GM21619 (cell line): ENCODE results near the gene RAD18.

Experiments
- ATAC-seq: cut with Tn5 transposase; IDR thresholded peaks from one replicate; pipeline ENCODE4 v1.9.1; 2021; ENCODE audit not compliant: unreplicated experiment

The RAD18 gene

DNA sequence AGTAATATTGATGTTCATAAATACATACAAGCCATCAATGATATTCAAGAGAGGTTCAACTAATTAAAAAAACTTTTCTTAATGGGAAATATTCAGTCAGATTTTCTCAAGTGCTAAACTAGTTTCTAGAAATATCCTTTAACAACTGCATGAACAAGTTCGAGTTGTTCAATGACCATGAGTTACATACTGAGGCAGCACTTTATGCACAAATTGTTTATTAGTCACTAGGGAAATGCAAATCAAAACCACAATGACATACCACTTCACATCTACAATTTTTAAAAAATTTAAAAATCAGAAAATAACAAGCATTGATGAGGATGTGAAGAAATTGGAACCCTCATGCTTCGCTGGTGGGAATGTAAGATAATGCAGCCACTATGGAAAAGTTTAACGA, 62.4 kb downstream of the RAD18 start:
- ATAC-seq, result no peak

DNA sequence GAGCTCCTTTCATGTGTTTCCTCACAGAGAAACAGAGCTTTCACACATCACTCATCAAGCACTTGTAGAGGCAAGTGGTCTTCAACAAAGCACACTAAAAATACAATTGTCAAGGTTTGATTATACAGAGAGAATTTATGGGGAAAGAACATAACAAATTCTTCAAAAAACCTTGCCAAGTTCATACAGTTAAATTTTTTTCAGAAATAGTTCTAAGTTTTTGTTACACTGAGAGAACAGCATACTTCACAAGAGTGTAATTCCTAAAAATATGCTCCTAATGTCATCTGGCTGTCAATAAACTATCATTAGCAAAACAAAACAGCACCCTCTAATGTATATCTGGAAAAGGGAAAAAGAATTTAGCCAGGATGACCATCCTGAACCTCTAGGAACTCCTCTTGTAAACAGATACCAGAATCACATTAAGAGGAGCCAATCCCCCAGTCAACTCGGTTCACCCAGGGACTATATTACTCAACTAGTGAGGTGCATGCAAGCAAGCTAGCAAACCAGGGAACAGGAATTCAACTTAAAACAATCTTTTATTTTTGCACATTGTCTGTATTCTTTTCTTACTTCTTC, 63.3 kb downstream of the RAD18 start:
- ATAC-seq, result no peak

DNA sequence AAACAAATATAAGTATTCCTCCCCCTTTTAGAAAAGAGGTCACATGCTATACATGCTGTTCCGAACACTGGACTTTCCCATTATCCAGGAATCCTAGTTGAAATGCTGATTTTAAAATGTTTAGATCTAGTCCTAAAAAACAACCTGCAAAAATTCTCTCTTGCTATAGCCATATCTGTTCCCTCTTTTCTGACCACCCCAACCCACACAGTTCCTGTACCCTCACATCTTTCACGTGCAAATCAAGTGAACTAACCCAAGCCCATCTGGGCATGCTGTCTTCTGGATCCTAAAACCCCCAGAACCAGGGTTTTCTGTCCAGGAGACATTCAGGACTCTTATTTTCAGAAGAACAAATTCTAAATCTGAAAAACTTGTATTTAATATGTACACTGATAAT, 67.4 kb downstream of the RAD18 start:
- no peak for ATAC-seq

DNA sequence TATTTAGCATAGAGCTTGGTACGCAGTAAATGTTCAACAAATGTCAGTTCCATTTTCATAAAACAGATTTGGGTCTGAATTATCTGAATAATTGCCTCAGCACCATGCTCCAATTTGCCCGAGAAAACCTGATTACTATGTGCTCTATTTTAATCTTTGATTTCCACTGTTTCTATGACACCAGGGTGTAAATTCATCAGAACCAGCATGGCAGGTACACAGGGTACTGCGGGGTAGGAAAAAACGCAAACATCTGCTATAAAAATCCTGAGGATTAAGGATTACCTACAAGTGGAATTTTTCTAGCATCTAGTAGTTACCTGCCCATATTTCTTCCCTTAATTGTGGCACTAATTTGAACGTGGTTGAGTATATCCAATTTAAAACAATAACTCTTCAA, 70.3 kb downstream of the RAD18 start:
- no peak for ATAC-seq

DNA sequence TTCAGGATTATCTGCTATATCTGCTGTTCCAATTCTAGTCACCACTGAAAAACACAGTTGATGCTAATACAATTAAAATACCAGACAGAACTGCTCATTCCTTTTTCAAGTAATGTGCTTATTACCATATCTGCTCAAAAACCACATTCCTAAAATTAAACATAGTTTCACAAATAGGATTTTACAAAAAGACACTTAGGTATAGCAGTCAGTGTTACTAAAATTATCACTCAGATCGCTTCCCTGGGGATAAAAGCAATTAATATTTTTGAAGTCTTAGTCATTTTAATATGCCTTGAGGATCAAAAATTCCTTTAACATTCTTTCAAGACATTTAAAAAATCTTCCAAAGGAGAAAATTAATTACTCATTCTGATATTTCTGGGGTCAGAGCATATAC, 71.5 kb downstream of the RAD18 start:
- ATAC-seq, result no peak

DNA sequence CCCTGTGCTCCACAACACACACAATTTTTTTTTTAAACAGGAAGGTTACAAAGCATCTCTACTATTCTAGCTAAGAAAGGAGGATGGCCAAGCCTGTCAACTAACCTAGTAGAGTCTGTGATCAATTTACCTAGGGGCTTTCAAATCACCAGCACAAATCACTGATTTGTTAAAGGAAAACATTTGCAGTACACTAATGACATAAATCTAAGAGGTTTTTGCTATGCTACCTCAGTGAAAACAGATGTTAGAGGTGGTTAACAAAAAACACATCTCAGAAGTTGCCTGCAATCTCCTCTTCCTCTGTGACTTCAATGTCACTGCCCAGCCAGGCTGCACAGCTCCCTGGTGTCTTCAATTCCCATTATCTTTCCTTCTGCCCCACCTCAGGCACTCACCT, 72.0 kb downstream of the RAD18 start:
- ATAC-seq, result no peak

DNA sequence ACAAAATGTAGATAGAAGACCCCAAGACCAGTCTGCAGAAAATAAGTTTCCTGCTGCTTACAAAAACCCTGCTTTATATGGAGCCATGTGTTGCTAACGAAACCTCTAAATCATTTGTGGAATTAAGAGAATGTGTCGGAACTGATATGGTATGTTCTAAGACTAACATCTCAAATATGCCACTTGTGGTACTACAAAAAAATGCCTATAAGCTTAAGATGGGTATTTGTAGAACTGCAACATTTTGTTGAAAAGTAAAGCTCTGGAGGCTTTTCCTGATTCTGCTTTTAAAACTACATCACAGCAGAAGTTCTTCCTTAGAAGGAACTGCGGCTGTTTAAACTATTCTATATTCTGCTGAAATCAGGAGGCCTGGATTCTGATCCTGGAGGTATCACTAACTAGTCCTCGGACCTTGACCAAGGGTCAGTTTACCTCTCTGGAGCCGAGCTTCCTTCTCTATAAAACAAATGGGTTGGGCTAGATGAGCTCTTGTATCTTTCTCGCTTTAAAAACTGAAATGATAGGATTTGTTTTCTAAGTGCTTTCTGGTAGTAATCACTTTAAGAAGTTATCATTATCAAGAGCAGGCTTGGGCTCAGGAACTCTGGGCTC, 74.9 kb downstream of the RAD18 start:
- ATAC-seq, result no peak

DNA sequence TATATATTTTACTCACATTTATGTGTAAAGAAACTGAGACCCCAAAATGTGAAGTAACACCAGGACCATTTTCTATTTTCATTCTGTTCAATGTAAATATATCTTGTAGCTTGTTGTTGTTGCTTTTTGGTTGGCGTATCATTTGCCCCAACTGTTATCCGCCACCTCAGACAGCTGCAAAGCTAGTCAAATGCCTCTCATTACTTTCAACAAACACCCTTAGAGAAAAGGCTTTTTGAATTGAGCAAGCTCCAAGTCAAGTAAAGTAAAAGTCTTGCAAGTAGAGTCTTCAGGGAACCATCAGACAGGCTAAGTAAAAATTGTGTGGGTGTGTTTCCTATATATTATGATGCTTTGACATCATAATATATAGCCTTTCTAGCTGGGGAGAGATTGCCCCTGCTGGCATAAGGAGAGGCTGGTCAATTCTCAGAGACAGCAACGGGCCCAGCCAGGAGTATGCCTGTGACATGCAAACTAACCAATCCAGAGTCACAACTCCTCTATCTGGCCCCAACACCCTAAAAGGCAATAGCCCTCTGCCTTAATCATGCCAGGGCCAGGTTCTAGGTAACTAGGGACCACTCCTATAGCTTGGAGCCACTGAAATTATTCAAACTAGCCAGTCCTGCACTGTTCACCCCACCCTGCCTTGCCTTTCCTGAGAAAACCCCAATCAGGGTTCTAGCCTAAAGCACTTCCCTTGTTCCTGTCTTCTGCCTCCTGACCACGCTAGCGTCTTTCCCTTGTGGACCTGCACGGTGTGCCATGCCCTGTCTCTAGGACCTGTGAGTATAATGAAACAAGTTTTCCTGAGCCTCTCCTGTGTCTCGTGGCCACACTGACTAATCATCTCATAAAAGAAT, 75.6 kb downstream of the RAD18 start:
- no peak for ATAC-seq

DNA sequence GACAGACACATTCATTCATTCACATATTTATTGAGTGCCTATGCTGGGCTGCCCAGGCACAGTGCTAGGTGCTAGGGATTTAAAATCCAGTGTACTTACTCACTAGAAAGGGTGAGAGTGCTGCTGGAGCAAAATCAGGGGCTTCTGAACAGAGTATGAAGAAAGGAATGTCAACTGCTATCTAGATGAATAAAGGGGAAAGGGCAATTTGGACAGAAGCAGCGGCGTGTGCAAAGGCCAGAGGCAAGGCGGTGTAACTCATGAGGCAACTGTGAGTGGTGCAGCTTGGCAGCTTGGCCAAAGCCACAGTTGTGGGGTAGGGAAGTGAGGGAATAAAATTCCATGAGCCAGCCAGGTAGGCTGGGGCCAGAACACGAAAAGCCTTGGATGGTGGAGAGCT, 76.7 kb downstream of the RAD18 start:
- ATAC-seq, result no peak

DNA sequence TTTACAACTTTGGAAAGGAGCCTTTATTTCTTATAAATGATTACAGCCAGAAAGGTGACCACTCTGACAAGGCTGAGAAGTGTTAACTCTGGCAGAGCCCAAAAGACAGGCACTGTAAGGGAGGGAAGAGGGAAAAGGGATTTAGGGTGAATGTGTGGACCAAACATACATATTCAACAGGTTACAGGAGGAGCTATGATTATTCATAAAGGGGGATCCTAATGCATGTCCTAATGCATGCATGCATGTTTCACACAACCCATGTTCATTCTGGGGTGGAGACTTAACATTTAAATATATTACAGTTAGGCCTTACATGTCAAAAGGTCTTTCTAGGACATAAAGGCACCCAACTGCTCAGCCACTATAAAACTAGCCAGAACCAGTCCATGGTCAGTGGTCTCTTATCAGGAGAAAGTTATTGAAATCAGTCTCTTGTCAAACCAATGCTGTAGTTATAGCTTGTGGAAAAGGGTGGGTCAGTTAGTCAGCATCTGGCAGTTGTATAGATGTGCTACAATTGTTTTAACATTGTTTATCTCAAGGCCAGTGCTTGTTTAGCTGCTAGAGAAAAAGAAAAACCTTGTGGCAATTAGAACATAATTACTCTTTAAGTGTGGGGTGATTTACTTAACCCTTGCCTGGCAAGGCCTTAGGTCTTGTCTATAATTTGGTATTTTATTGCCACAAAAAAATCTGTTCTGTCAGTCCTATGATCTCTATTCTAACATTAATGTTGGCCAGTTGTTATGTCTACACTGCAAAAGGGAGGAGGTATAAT, 77.5 kb downstream of the RAD18 start:
- ATAC-seq, result no peak

DNA sequence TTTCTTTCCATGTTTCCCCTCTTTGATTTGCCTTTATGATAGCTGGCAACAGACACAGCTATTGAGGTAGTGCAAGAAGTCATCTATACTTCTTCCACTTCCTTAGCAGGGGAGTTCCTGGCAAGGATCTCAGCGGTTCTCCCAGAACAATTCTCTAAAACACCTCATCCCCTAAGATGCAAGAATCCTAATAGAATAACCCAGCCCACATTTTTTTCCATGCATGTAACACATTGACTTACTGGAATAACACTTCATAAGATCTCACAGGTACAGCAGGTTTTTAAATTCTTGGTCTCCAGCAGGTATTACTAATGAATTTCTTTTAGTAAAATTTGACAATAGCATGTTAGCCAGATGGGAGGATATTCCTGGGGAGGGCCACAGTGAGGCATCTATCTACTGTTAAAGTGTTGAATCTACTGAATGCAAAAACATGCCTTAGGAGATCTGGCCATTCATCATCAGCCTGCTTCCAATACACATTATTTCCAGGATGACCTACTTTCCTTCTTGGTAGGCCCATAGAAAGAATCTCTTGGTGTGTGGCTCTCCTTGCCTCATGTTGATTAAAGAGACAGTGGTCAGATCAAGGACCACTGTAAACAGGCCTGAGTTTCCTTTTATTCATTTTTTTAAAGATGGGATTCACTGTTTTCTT, 78.5 kb downstream of the RAD18 start:
- ATAC-seq, result no peak

DNA sequence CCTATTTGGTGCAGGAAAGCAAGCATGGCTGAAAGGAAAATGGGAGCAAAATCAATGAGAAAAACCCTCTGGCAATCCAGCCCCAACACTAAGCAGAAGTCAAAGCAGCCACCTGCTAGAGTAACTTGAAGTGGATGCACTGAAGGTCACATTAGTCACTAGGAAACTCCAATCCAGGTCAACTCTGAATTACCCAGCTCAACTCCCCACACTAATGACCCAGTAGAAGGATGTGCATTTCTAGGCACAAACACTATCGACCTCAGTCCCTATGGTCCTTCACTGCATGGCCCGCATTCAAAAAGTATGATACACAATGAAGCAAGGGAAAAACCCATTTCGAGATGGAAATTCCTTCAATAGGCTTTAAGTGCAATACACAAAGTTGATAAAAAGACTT, 80.6 kb downstream of the RAD18 start:
- ATAC-seq, result peak; percentile 31

DNA sequence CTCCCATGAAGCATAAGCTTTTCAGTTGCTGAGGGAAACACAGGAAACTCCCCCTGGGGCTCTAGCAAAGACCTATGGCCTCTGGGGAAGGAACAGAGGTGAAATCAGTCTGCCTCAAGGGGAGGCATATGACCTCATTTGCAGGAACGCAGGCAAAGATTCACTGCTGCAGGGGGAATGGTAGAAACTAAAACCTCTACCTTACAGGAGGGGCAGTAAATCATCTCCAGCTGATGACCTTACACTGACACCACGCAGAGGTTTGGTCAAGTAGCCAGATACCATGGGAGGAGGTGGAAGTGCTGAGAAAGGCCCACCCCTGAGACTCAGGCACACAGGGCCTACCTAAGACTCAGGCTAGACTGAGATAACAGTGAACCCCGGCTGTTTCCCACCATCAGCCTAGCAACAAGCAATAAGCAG, 81.1 kb downstream of the RAD18 start:
- peak; percentile 91 for ATAC-seq

DNA sequence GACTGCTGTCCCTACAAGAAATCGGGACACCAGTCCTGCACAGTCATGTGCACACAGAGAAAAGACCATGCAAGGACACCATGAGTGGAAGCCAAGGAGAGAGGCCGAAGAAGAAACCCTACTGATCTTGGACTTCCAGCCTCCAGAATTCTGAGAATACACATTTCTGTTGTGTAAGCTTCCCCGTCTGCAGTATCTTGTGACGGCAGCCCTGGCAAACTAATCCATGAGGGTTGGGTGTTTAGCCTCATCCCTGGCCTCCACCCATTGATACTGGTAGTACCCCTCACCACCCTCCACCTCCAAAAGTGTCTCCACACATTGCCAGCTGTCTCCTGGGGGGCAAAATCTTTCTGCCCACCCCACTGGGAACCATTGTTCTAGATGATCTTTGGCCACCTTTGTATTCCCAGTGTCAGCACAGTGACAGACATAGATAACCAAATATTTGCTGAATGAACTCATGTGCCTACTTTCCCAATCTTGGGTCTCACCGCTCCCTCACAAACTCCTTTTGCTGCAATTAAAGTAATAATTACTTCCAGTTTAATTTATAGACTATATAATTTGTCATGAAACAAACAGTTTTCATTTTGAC, 83.8 kb downstream of the RAD18 start:
- no peak for ATAC-seq

DNA sequence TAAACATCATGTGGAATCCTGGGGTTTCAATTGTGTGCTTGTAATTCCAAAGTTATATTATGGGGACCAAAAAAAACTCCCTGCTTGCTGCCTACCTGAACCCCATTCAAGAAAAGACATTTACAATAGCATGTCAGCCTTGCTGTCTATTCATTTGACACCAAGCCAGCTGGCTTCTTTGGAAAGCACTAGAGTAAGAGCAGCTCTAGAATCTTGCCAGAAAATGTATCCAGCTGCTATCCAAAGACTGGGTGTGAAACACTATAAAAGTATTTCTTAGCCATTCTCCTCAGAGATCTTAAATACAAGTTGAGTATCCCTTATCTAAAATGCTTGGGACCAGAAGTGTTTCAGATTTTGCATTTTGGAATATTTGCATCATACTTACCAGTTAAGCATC, 87.4 kb downstream of the RAD18 start:
- ATAC-seq, result no peak

DNA sequence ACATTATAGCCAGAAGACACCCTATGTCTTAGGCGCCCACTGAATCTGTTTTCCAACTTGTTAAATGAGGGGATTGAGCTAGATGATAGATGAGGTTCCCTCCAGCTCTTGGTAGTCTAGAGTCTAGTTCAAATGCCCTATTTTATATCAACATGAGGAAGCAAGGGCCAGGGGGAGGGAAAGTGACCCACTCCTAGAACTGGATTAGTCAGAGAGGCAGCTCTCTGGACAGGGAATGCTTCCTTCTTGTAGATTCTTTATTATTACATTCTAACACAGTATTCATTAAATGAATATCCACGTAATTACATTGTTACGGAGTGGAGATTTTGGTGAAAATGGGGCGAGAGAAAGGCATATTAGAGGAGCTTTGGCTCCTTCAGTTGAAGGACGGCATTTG, 89.5 kb downstream of the RAD18 start:
- no peak for ATAC-seq

DNA sequence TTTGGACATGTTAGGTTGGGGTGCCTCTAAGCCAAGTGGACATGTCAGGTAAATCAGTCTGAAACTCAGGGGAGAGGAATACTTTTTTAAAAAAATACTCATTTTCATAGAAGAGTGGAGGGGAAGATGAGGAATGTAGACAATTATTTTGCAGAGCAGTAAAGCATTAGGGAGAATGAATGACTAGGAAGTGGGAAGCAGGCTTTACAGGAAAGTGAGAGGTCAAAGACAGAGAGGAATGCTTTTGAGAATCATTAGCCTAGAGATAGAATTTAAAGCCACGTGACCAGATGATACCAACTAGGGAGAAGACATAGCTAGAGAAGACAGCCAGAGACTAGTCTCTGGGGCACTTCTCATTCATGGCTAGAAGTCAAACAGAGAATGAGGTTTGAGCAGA, 91.0 kb downstream of the RAD18 start:
- ATAC-seq, result no peak

DNA sequence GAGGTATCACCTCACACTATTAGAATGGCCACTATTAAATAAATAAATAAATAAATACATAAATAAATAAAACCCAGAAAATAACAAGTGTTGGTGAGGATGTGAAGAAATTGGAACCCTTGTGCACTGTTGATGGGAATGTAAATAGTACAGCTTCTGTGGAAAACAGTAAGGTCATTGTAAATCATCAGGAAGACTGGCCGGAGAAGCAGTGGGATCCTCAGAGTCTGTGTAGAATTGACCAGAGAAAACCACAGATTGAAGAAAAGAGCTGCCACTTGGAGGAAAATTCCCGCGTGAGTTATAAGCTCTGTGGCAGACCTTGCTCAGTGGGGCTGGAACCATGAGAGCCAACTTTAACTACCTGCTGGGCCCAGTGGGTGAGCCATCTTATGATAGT, 92.0 kb downstream of the RAD18 start:
- ATAC-seq, result no peak

DNA sequence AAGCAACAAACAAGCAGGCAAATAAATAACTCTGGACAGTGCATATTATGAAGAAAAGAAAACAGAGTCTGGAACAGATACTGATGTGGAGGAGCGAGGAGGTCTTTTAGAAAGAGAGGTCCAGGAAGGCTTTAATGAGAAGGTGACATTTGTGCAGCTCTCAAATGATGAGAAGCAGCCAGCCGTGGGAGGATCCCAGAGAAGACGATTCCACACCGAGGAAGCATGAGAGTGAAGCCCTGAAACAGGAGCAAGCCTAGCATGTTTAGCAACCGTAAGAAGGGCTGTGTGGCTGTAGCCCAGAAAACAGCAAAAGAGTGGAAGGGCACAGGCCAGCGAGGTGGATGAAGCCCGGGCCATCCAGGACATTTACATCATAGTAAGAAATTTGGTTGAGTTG, 93.1 kb downstream of the RAD18 start:
- ATAC-seq, result no peak

DNA sequence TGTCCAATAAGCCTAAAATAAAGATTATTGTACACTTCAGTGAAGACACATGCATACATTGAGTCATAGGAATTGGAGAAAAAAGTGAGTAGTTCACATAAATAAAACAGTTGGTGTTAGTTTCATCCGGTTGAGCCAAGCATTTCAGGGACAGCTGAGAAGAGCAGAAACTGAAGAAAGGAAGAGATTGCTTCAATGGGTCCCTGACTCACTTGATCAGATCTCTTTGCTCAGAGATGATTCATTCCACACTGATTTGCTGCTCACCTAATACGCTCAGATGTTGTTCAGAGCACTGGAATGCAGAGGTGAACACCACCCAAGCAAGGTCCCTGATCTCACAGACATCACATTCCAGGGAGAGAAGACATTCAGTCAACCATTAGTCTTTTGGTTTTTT, 93.7 kb downstream of the RAD18 start:
- ATAC-seq, result no peak

DNA sequence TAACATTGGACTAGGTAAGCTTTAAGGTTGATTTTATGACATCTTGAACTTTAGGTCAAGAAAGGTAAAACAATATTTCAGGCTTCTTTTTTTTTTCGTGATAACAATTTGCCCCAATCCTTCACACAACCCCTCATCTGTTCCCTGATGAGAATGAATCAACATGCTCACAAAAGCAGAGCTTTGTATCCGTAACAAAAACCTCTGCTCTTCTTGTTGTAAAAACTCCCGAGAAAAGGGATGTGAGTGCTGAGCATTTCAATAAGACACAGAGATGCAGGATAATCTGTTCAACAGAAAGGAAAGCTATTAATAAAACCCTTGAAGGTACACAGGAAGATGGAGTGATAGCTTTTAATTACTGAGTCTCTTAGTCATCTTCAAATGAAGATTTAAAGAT, 94.3 kb downstream of the RAD18 start:
- ATAC-seq, result no peak
